Skeletal muscle tissue (tissue), 4 donors: ENCODE measurements around the gene GOLGA8B. TPM values are rescaled to one million over a fixed set of nuclear protein-coding genes. Genes with fewer than 3 reads are reported as not detected.
"Not testable (repeated sequence)": the region's sequence is repeated elsewhere in the genome, so short reads cannot be mapped to it uniquely, and the experiment has no call there.

Experiments
- H3K27ac ChIP-seq: one replicate; pipeline ENCODE4 v1.7.0; 2013; ENCODE audit warnings: mild to moderate bottlenecking, low read depth, low read length, inconsistent platforms
- H3K27me3 ChIP-seq, 3 donors: one replicate each; pipeline ENCODE4 v1.7.0; 2013; ENCODE audit warnings: low read length in 3 of 3; ENCODE audit not compliant: control insufficient read depth in 3 of 3, insufficient read depth in 3 of 3
- H3K36me3 ChIP-seq, 3 donors: one replicate each; pipeline ENCODE4 v1.7.0; 2013; ENCODE audit warnings: low read length in 3 of 3; ENCODE audit not compliant: control insufficient read depth in 3 of 3, insufficient read depth in 3 of 3
- H3K4me1 ChIP-seq, 3 donors: one replicate each; pipeline ENCODE4 v1.7.0; 2013; ENCODE audit warnings: low read length in 3 of 3, mild to moderate bottlenecking in 3 of 3; ENCODE audit not compliant: control insufficient read depth in 3 of 3, insufficient read depth in 3 of 3
- H3K4me3 ChIP-seq, 3 donors: one replicate each; pipeline ENCODE4 v1.7.0; 2013; ENCODE audit warnings: low read length in 3 of 3
- H3K9ac ChIP-seq, 3 donors: one replicate each; pipeline ENCODE4 v1.7.0; 2013; ENCODE audit warnings: low read length in 3 of 3, mild to moderate bottlenecking in 3 of 3, moderate library complexity in 2 of 3, low read depth in 1 of 3
- H3K9me3 ChIP-seq, 3 donors: one replicate each; pipeline ENCODE4 v1.7.0; 2013; ENCODE audit warnings: low read length in 3 of 3; ENCODE audit not compliant: control insufficient read depth in 3 of 3
- total RNA-seq: library from RNA; depleted of rRNA; stranded (reverse); fragments of >200 nt; gene quantifications from one replicate; pipeline ENCODE4 v1.2.3, GENCODE V29; 2014
- donor health status: Osteomylitis.

The GOLGA8B gene
- total RNA-seq, 1 donor from 2014 or later, result 8.4 TPM

GRCh38 chr15:34600923-34601322 lies 17.5 kb upstream of the GOLGA8B start:
- Histone ChIP-seq H3K27me3 (no peaks in the 10 kb centered on the region), H3K9ac (no peak overlapping the region), H3K27ac (no peak overlapping the region), H3K4me3 (no peak overlapping the region), H3K4me1 (no peaks in the 10 kb centered on the region), H3K36me3 (no peaks in the 10 kb centered on the region), H3K9me3 (no peaks in the 10 kb centered on the region)

GRCh38 chr15:34598799-34599585 lies 15.5 kb upstream of the GOLGA8B start:
- no peak overlapping the region for H3K27ac ChIP-seq
- no peaks in the 10 kb centered on the region for H3K9me3 ChIP-seq
- H3K4me3 ChIP-seq, result no peak overlapping the region
- no peaks in the 10 kb centered on the region for H3K27me3 ChIP-seq
- H3K9ac ChIP-seq, result no peak overlapping the region
- H3K4me1 ChIP-seq, result no peaks in the 10 kb centered on the region
- no peaks in the 10 kb centered on the region for H3K36me3 ChIP-seq

- Histone ChIP-seq H3K27ac (no peak overlapping the region), H3K9me3 (no peaks in the 10 kb centered on the region), H3K9ac (no peak overlapping the region), H3K4me3 (no peak overlapping the region), H3K4me1 (no peaks in the 10 kb centered on the region), H3K27me3 (no peaks in the 10 kb centered on the region), H3K36me3 (no peaks in the 10 kb centered on the region)
Observed at GRCh38 chr15:34597316-34597715, 13.9 kb upstream of the GOLGA8B start.

- Histone ChIP-seq H3K27me3 (no peaks in the 10 kb centered on the region), H3K9ac (no peak overlapping the region), H3K4me1 (no peaks in the 10 kb centered on the region), H3K4me3 (no peak overlapping the region), H3K27ac (no peak overlapping the region), H3K36me3 (no peaks in the 10 kb centered on the region), H3K9me3 (no peaks in the 10 kb centered on the region)
Observed at GRCh38 chr15:34594361-34594760, 10.9 kb upstream of the GOLGA8B start.

GRCh38 chr15:34591306-34591705 lies 7.9 kb upstream of the GOLGA8B start:
- no peaks in the 10 kb centered on the region for H3K36me3 ChIP-seq
- no peak overlapping the region for H3K27ac ChIP-seq
- no peak overlapping the region for H3K9ac ChIP-seq
- H3K4me3 ChIP-seq, result no peak overlapping the region
- no peaks in the 10 kb centered on the region for H3K4me1 ChIP-seq
- no peaks in the 10 kb centered on the region for H3K9me3 ChIP-seq
- no peaks in the 10 kb centered on the region for H3K27me3 ChIP-seq

- Histone ChIP-seq H3K27ac (no peak overlapping the region), H3K4me3 (peak overlapping the region; percentile 41 to 51 (median 49))
Observed at GRCh38 chr15:34588046-34588674, 4.7 kb upstream of the GOLGA8B start.

GRCh38 chr15:34585966-34586365 lies 2.5 kb upstream of the GOLGA8B start:
- peaks cover 0 to 12% (median 6%) of the 10 kb centered on the region in 3 donors for H3K27me3 ChIP-seq
- not testable (repeated sequence) for H3K27ac ChIP-seq, H3K36me3 ChIP-seq, H3K9me3 ChIP-seq, H3K9ac ChIP-seq, H3K4me3 ChIP-seq
- H3K4me1 ChIP-seq, result peaks cover 9 to 20% (median 13%) of the 10 kb centered on the region in 3 donors

More at GRCh38 chr15:34588046-34588674, 4.7 kb upstream of the GOLGA8B start:
- Histone ChIP-seq H3K9me3 (no peaks in the 10 kb centered on the region), H3K27me3 (peaks cover 0 to 6% (median 6%) of the 10 kb centered on the region in 3 donors), H3K9ac (peak overlapping the region in 2 of 3 donors; percentile 47 to 60), H3K4me1 (peaks cover 4 to 7% (median 6%) of the 10 kb centered on the region in 3 donors), H3K36me3 (no peaks in the 10 kb centered on the region)

- no peaks in the 10 kb centered on the region for H3K9me3 ChIP-seq
- H3K4me1 ChIP-seq, result peaks cover 9 to 27% (median 17%) of the 10 kb centered on the region in 3 donors
- no peaks in the 10 kb centered on the region for H3K36me3 ChIP-seq
- no peak overlapping the region for H3K9ac ChIP-seq
- no peak overlapping the region for H3K27ac ChIP-seq
- H3K27me3 ChIP-seq, result peaks cover 0 to 12% (median 9%) of the 10 kb centered on the region in 3 donors
- H3K4me3 ChIP-seq, result no peak overlapping the region
Observed at GRCh38 chr15:34584996-34585395, 1.5 kb upstream of the GOLGA8B start.

- Histone ChIP-seq H3K9me3 (no peaks in the 10 kb centered on the region), H3K4me1 (peaks cover 9 to 27% (median 17%) of the 10 kb centered on the region in 3 donors), H3K9ac (peak overlapping the region; percentile 57 to 77 (median 70)), H3K36me3 (no peaks in the 10 kb centered on the region), H3K27ac (no peak overlapping the region), H3K27me3 (peaks cover 0 to 12% (median 9%) of the 10 kb centered on the region in 3 donors), H3K4me3 (peak overlapping the region; percentile 71 to 79 (median 74))
Observed at GRCh38 chr15:34584330-34584668, 848 bp upstream of the GOLGA8B start.
